ENCODE measurements around the gene CSAD. TPM values are rescaled to one million over a fixed set of nuclear protein-coding genes. Genes with fewer than 3 reads are reported as not detected.

The CSAD gene
- total and polyA plus RNA-seq, 2 donors (not counting 1 experiment from before 2014, with no cell fraction given), result 57.0 to 64.6 TPM

DNA sequence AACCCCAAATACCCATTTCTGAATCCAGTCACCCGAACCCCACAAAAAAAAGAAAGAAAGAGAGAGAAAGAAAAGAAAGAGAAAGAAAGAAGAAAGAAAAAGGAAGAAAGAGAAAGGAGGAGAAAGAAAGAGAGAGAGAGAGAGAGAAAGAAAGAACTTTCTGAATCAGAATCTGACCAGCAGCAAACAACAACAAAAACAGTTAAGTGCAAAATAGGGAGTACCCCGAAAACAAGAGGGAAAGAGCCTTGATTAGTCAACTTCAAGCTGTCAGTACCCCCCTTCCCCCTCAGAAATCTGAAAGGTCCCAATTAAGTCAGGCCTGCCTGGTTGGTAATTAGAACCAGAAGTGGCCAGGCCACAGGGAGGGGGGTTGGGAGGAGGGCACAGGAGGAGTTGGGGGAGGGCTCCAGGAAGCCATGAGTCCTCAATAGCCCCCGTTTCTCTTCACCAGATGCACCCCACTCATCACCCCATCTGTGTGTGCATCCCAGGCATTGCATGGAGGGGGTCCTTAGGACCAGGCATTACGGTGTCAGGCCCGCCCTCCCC is 41.5 kb upstream of the CSAD start:
- H3K9ac ChIP-seq (ENCODE audit: low read length), result peak overlapping the region; percentile 95
- H3K9me3 ChIP-seq (ENCODE audit: control extremely low read depth in 1 of 3, control insufficient read depth in 2 of 3, insufficient read depth in 1 of 3, low read length in 2 of 3), result no peaks in the 10 kb centered on the region
- CTCF ChIA-PET, result interaction anchor here (1.9 to 3.6 kb wide), 2 partner anchors 10 to 13 kb away, joined by 7 to 32 read pairs; partner anchors contain the start of gene ITGB7
- Mint-ChIP-seq H3K27me3 (no peaks in the 10 kb centered on the region), H3K4me1 (peaks cover 38% of the 10 kb centered on the region), H3K9me3 (ENCODE audit: insufficient read depth) (no peaks in the 10 kb centered on the region), H3K4me3 (peak overlapping the region; percentile 64), H3K27ac (peak overlapping the region; percentile 81)
- no peaks in the 10 kb centered on the region for H4K20me1 ChIP-seq (ENCODE audit: control insufficient read depth, insufficient read depth, low read length, poor library complexity, severe bottlenecking)
- WGBS (ENCODE audit: insufficient coverage), result no CpG with 5 or more reads among the region's 5 CpGs
- TF ChIP-seq, protein P1, sequence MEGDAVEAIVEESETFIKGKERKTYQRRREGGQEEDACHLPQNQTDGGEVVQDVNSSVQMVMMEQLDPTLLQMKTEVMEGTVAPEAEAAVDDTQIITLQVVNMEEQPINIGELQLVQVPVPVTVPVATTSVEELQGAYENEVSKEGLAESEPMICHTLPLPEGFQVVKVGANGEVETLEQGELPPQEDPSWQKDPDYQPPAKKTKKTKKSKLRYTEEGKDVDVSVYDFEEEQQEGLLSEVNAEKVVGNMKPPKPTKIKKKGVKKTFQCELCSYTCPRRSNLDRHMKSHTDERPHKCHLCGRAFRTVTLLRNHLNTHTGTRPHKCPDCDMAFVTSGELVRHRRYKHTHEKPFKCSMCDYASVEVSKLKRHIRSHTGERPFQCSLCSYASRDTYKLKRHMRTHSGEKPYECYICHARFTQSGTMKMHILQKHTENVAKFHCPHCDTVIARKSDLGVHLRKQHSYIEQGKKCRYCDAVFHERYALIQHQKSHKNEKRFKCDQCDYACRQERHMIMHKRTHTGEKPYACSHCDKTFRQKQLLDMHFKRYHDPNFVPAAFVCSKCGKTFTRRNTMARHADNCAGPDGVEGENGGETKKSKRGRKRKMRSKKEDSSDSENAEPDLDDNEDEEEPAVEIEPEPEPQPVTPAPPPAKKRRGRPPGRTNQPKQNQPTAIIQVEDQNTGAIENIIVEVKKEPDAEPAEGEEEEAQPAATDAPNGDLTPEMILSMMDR (IDR thresholded peaks at IDR 0.05), result no peak
- no peak for TF ChIP-seq EZH2 (IDR thresholded peaks at IDR 0.05; ENCODE audit: borderline replicate concordance, insufficient read depth, low read depth, low read length, poor library complexity, severe bottlenecking)
- no peaks in the 10 kb centered on the region for H3K36me3 ChIP-seq (replicated peaks in 1 of 2; ENCODE audit: control extremely low read depth in 1 of 2, control insufficient read depth in 1 of 2, extremely low read depth in 1 of 2, insufficient read depth in 2 of 2, low read length in 1 of 2)
- H3K79me2 ChIP-seq (ENCODE audit: control insufficient read depth, insufficient read depth, low read length), result no peaks in the 10 kb centered on the region
- POLR2A ChIA-PET, result interaction anchor here (3.3 kb wide), 1 partner anchor 46 kb away, joined by 29 read pairs; the partner anchor contains the start of gene ESPL1
- no peak for ATAC-seq (ENCODE audit: low read depth)
- H3K4me2 ChIP-seq (replicated peaks; ENCODE audit: low read depth, low read length, poor library complexity, severe bottlenecking), result peak overlapping the region; percentile 98
- H3K27me3 ChIP-seq (replicated peaks in 1 of 4; ENCODE audit: control extremely low read depth in 1 of 4, control insufficient read depth in 3 of 4, insufficient read depth in 4 of 4, low read length in 3 of 4), result no peaks in the 10 kb centered on the region
- intact Hi-C loops (cut with micrococcal nuclease), result no loop called here
- peak overlapping the region; percentile 62 to 95 for H3K27ac ChIP-seq (ENCODE audit: low read length in 2 of 2)
- DNase-seq, result no peak
- peak overlapping the region; percentile 97 for H2AFZ ChIP-seq (ENCODE audit: insufficient read depth, low read depth, low read length, poor library complexity, severe bottlenecking)
- peaks cover 25 to 42% of the 10 kb centered on the region in 2 donors for H3K4me1 ChIP-seq (ENCODE audit: control insufficient read depth in 2 of 2, insufficient read depth in 2 of 2, low read length in 2 of 2)
- H3K4me3 ChIP-seq (ENCODE audit: control extremely low read depth in 1 of 5, extremely low read depth in 1 of 5, insufficient read depth in 1 of 5, low read depth in 2 of 5, low read length in 4 of 5), result peak overlapping the region; percentile 21 to 100 (median 84)
